Lower leg skin (tissue), 4 donors: ENCODE results near the gene TLR10. TPM values are rescaled to one million over a fixed set of nuclear protein-coding genes. Genes with fewer than 3 reads are reported as not detected.

Experiments
- DNase-seq, 2 donors: peaks; one replicate each; pipeline ENCODE4 v3.0.0-alpha.2; 2019; ENCODE audit warnings: low spot score in 2 of 2
- H3K4me3 ChIP-seq: fragments of 200-600 bp; sonication (generic); 2 replicates; pipeline ENCODE4 v1.5.1; 2017; ENCODE audit warnings: mild to moderate bottlenecking, low read depth; ENCODE audit not compliant: poor library complexity, severe bottlenecking
- CTCF ChIP-seq, 3 donors: fragments of 450-650 bp; IDR thresholded peaks; one replicate each; pipeline ENCODE4 v1.5.1; 2016; ENCODE audit warnings: antibody characterized with exemption in 3 of 3, mild to moderate bottlenecking in 3 of 3, moderate library complexity in 2 of 3
- POLR2A ChIP-seq, 2 donors: fragments of 450-650 bp; IDR thresholded peaks; one replicate each; pipeline ENCODE4 v1.6.1; 2016 to 2017; ENCODE audit warnings: antibody characterized with exemption in 2 of 2, mild to moderate bottlenecking in 1 of 2, moderate library complexity in 1 of 2
- WGBS, 2 donors: methylation state at CpG; one replicate each; pipeline ENCODE4 v1.1.5; 2018; 5-methylcytosine and 5-hydroxymethylcytosine counted together
- intact Hi-C: fragments of 100-400 bp; cut with DNase I; formaldehyde crosslinking; loops from one replicate; pipeline ENCODE4 v1.15.0; 2023; ENCODE audit warnings: low total_unique reads
- total RNA-seq, 4 donors: library from RNA; depleted of rRNA; stranded (reverse); fragments of >200 nt; gene quantifications; one replicate each; pipeline ENCODE4 v1.1.0, GENCODE V29; 2016

TLR10 gene
- total RNA-seq, 4 donors from 2014 or later: 0.06 to 1.4 (median 0.21) TPM; not detected in 1

DNA sequence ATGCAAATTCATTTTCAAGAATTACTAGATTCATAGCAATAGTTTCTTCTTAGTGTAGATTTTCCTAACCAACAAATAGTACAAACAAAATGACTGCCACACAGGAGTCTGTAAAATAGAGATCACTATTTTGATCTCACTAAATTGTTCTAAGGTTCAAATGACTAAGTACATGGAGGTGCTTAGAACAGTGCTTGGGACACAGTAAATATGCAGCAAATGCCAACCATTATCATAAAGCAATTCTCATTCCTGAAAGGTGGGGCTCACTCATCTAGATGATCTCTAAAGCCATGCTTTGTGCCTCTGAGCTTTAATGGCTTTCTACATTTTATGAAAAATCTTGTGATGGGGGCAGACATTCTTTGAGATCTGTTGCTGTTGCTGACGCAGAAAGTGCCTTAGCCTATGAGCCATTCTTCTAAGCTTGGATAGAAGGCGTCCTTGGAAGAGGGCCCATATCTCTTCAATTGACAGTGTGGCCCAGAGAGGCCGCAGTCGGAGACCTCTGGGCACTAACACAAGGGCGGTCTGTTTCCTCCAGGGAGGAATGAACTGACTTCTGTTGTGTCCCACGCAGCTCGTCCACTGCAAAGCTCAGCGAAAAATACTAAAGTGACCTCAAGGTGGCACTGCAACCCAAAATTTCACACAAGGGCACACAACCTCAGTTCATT is 23.5 kb downstream of the TLR10 start:
- WGBS, 2 donors: 8 to 11% methylated on average over 8 of the region's 8 CpGs
- peak; percentile 67 to 88 for DNase-seq
- peak in 1 of 3 donors; percentile 42 for TF ChIP-seq CTCF (IDR thresholded peaks at IDR 0.05)
- TF ChIP-seq POLR2A (IDR thresholded peaks at IDR 0.05): no peak
- intact Hi-C loops: no loop called here
- no peak overlapping the region for H3K4me3 ChIP-seq

- intact Hi-C loops: no loop called here
These were observed 24.7 kb downstream of the TLR10 start for GRCh38 chr4:38757945-38758600.

DNA sequence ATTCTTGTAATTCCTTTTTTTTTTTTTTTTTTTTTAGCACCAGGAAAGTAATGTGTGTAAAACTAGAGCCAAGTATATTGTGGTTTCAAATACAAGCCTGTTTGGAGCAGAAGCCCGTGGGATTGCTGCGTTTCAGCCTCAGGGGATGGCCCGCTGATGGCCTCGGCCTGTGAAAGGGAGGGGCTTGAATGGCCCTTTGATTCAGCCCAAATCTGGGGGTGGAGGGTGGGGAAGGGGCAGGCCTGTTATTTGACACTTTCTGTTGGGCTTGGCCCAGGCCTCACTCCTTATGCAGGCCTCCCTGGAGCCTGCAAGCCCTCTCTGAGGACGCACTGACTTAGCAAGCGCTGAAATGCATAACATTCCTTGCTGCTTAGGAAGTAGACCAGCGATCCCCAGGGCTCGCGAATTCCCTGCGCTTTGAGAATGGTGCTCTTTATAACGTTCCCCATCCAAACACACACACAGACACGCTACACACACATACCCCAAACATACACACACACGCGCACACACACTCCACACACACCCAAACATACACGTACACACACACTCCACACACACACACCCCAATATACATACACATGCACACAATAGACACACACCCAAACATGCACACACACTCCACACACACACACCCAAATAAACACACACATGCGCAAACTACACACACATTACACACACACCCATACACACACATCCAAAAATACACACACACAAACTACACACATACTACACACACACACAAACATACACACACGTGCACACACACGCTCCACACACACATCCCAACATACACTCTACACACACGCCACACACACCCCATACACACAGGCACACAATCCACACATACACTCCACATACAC is 29.6 kb downstream of the TLR10 start:
- TF ChIP-seq CTCF (IDR thresholded peaks at IDR 0.05) (no peak), POLR2A (IDR thresholded peaks at IDR 0.05) (no peak)
- WGBS, 2 donors: 39% methylated on average over 19 of the region's 19 CpGs
- peak; percentile 80 to 92 for DNase-seq
- intact Hi-C loops: no loop called here
- no peak overlapping the region for H3K4me3 ChIP-seq

More at GRCh38 chr4:38757945-38758600, 24.7 kb downstream of the TLR10 start:
- DNase-seq: no peak
- TF ChIP-seq POLR2A (IDR thresholded peaks at IDR 0.05): no peak
- no peak for TF ChIP-seq CTCF (IDR thresholded peaks at IDR 0.05)
- no peak overlapping the region for H3K4me3 ChIP-seq
- 85 to 88% methylated on average over 6 of the region's 6 CpGs for WGBS, 2 donors

DNA sequence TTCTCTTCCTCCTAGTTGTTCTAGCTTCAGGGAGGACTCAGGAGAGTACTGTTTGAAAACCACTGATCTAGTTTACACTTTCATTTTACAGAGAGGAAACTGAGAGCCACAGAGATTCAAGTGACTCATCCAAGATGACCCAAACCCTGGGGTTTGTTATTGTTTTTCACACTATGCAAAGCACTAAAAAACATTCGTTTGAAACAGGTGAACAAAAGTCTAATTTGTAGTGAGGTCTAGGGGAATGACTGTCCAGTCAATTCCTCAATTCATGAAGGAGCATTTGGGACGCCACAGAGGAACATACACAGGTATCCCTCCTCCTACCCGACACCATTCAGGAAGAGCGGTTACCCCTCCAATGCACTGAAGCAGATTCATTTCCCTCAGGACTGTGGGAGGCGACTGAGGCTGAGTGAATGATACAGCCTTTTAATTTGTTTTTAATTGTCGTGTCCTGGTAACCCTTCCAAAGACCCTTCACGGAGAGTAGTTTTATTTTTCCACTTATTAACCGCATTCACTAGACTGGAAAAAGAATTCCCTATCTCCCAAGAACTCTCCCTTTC is 30.3 kb downstream of the TLR10 start:
- H3K4me3 ChIP-seq: no peak overlapping the region
- 35 to 53% methylated on average over 8 of the region's 8 CpGs for WGBS, 2 donors
- intact Hi-C loops: no loop called here
- DNase-seq: no peak
- TF ChIP-seq POLR2A (IDR thresholded peaks at IDR 0.05) (no peak), CTCF (IDR thresholded peaks at IDR 0.05) (no peak)

DNA sequence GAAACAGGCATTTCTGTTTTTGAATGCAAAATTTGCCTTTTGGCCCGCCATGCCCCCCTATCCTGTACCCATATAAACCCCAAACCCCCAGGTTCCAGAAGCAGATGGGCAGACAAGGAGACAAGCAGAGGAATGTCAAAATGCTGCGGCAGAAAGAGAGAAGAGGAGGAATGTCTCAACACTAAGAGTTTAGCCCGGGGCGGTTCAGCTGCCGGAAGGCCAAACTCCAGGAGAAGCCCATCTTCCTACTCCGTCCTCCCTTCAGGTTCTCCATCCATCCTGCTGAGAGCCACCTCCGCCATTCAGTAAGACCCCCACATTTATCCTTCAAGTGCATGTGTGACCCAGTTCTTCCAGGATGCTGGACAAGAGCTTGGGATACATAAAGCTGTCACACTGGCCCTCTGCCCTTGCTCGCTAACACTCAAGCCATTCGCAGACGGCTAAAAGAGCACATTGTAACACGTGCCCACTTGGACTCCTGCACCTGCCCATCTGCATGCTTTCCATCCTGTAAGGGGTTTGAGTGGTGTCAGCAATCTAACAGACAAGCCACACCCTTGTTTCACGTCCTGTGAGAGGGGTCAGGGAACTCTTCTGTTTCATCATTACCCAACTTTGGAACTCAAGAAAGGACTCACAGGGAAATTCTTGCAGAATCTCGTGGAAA is 31.3 kb downstream of the TLR10 start:
- WGBS, 2 donors: 87 to 91% methylated on average over 13 of the region's 13 CpGs
- H3K4me3 ChIP-seq: no peak overlapping the region
- TF ChIP-seq CTCF (IDR thresholded peaks at IDR 0.05): no peak
- no peak for TF ChIP-seq POLR2A (IDR thresholded peaks at IDR 0.05)
- no peak for DNase-seq
- intact Hi-C loops: no loop called here
